ENCODE results near the gene ZNF91.
"Not testable (repeated sequence)": the region's sequence is repeated elsewhere in the genome, so short reads cannot be mapped to it uniquely, and the experiment has no call there.

Gene ZNF91

GRCh38 chr19:23401086-23401610 lies 5.9 kb upstream of the ZNF91 start:
- Histone ChIP-seq H2AFZ (ENCODE audit: low read length) (no peak overlapping the region), H3K4me1 (ENCODE audit: control insufficient read depth in 2 of 2, insufficient read depth in 1 of 2, low read depth in 1 of 2, low read length in 2 of 2) (no peaks in the 10 kb centered on the region), H3K36me3 (replicated peaks in 1 of 2; ENCODE audit: control insufficient read depth in 2 of 2, insufficient read depth in 2 of 2, low read length in 2 of 2) (peaks cover 27 to 79% of the 10 kb centered on the region in 2 donors), H3K23ac (ENCODE audit: low read depth, low read length, poor library complexity) (no peak overlapping the region), H3K27me3 (ENCODE audit: control insufficient read depth in 3 of 3, insufficient read depth in 3 of 3, low read depth in 1 of 3, low read length in 3 of 3) (no peaks in the 10 kb centered on the region), H3K14ac (ENCODE audit: low read length) (no peak overlapping the region), H2BK15ac (ENCODE audit: low read length) (no peak overlapping the region), H3K4me3 (ENCODE audit: low read length in 2 of 2) (no peak overlapping the region), H3K4ac (ENCODE audit: low read length) (no peak overlapping the region), H4K8ac (ENCODE audit: low read depth, low read length) (no peak overlapping the region), H3K79me1 (ENCODE audit: low read depth, low read length) (no peaks in the 10 kb centered on the region), H2BK12ac (ENCODE audit: low read length) (no peak overlapping the region), H4K91ac (ENCODE audit: low read depth, low read length, poor library complexity) (no peak overlapping the region), H2BK120ac (ENCODE audit: low read depth, low read length) (no peak overlapping the region), H2BK5ac (ENCODE audit: low read length) (no peak overlapping the region), H3K4me2 (ENCODE audit: insufficient read depth, low read length, poor library complexity, severe bottlenecking) (no peak overlapping the region), H3K9me3 (replicated peaks in 1 of 2; ENCODE audit: control insufficient read depth in 2 of 2, insufficient read depth in 1 of 2, low read depth in 1 of 2, low read length in 2 of 2) (no peaks in the 10 kb centered on the region), H2AK5ac (ENCODE audit: low read depth, low read length) (no peak overlapping the region), H3K9ac (ENCODE audit: low read depth, low read length, poor library complexity) (no peak overlapping the region), H3K27ac (replicated peaks; ENCODE audit: low read length) (no peak overlapping the region), H3K18ac (ENCODE audit: low read length) (no peak overlapping the region)
- no CpG with 5 or more reads among the region's 4 CpGs for WGBS, 2 donors (ENCODE audit: extremely low coverage in 2 of 2, insufficient read length in 2 of 2, insufficient replicate concordance in 1 of 2)
- DNase-seq (ENCODE audit: low spot score), result no peak

GRCh38 chr19:23399443-23399842 lies 4.2 kb upstream of the ZNF91 start:
- H3K27me3 ChIP-seq (ENCODE audit: control insufficient read depth in 3 of 3, insufficient read depth in 3 of 3, low read depth in 1 of 3, low read length in 3 of 3), result no peaks in the 10 kb centered on the region
- H3K4me1 ChIP-seq (ENCODE audit: control insufficient read depth in 2 of 2, insufficient read depth in 1 of 2, low read depth in 1 of 2, low read length in 2 of 2), result peaks cover 0 to 2% of the 10 kb centered on the region in 2 donors
- no peak overlapping the region for H2AK5ac ChIP-seq (ENCODE audit: low read depth, low read length)
- H2BK12ac ChIP-seq (ENCODE audit: low read length), result no peak overlapping the region
- H3K27ac ChIP-seq (replicated peaks; ENCODE audit: low read length), result no peak overlapping the region
- no peak overlapping the region for H3K9ac ChIP-seq (ENCODE audit: low read depth, low read length, poor library complexity)
- H2BK15ac ChIP-seq (ENCODE audit: low read length), result no peak overlapping the region
- H2BK5ac ChIP-seq (ENCODE audit: low read length), result no peak overlapping the region
- H3K36me3 ChIP-seq (replicated peaks in 1 of 2; ENCODE audit: control insufficient read depth in 2 of 2, insufficient read depth in 2 of 2, low read length in 2 of 2), result peaks cover 27 to 63% of the 10 kb centered on the region in 2 donors
- no peak overlapping the region for H2BK120ac ChIP-seq (ENCODE audit: low read depth, low read length)
- no peak overlapping the region for H4K91ac ChIP-seq (ENCODE audit: low read depth, low read length, poor library complexity)
- H3K9me3 ChIP-seq (replicated peaks in 1 of 2; ENCODE audit: control insufficient read depth in 2 of 2, insufficient read depth in 1 of 2, low read depth in 1 of 2, low read length in 2 of 2), result no peaks in the 10 kb centered on the region
- no peak overlapping the region for H4K8ac ChIP-seq (ENCODE audit: low read depth, low read length)
- H3K14ac ChIP-seq (ENCODE audit: low read length), result no peak overlapping the region
- H3K79me1 ChIP-seq (ENCODE audit: low read depth, low read length), result no peaks in the 10 kb centered on the region
- DNase-seq (ENCODE audit: low spot score), result no peak
- no peak overlapping the region for H3K4ac ChIP-seq (ENCODE audit: low read length)
- H3K4me2 ChIP-seq (ENCODE audit: insufficient read depth, low read length, poor library complexity, severe bottlenecking), result no peak overlapping the region
- H3K18ac ChIP-seq (ENCODE audit: low read length), result no peak overlapping the region
- WGBS, 2 donors (ENCODE audit: extremely low coverage in 2 of 2, insufficient read length in 2 of 2, insufficient replicate concordance in 1 of 2), result no CpG with 5 or more reads among the region's 3 CpGs
- no peak overlapping the region for H2AFZ ChIP-seq (ENCODE audit: low read length)
- H3K23ac ChIP-seq (ENCODE audit: low read depth, low read length, poor library complexity), result no peak overlapping the region
- H3K4me3 ChIP-seq (ENCODE audit: low read length in 2 of 2), result no peak overlapping the region

GRCh38 chr19:23395722-23396117 lies 449 bp upstream of the ZNF91 start:
- H4K8ac ChIP-seq (ENCODE audit: low read depth, low read length); H2BK12ac ChIP-seq (ENCODE audit: low read length); H3K18ac ChIP-seq (ENCODE audit: low read length); H2AK5ac ChIP-seq (ENCODE audit: low read depth, low read length); H3K9ac ChIP-seq (ENCODE audit: low read depth, low read length, poor library complexity); H3K23ac ChIP-seq (ENCODE audit: low read depth, low read length, poor library complexity); H2BK120ac ChIP-seq (ENCODE audit: low read depth, low read length); H3K4me1 ChIP-seq (ENCODE audit: control insufficient read depth in 2 of 2, insufficient read depth in 1 of 2, low read depth in 1 of 2, low read length in 2 of 2); H4K91ac ChIP-seq (ENCODE audit: low read depth, low read length, poor library complexity); H3K4ac ChIP-seq (ENCODE audit: low read length); DNase-seq (ENCODE audit: low spot score); H3K79me1 ChIP-seq (ENCODE audit: low read depth, low read length); H2BK15ac ChIP-seq (ENCODE audit: low read length); H3K4me2 ChIP-seq (ENCODE audit: insufficient read depth, low read length, poor library complexity, severe bottlenecking); H3K14ac ChIP-seq (ENCODE audit: low read length); H3K27ac ChIP-seq (replicated peaks; ENCODE audit: low read length); H3K4me3 ChIP-seq (ENCODE audit: low read length in 2 of 2); H3K27me3 ChIP-seq (ENCODE audit: control insufficient read depth in 3 of 3, insufficient read depth in 3 of 3, low read depth in 1 of 3, low read length in 3 of 3); H2BK5ac ChIP-seq (ENCODE audit: low read length): not testable (repeated sequence)
- no CpG with 5 or more reads among the region's 10 CpGs for WGBS, 2 donors (ENCODE audit: extremely low coverage in 2 of 2, insufficient read length in 2 of 2, insufficient replicate concordance in 1 of 2)
- H3K36me3 ChIP-seq (replicated peaks in 1 of 2; ENCODE audit: control insufficient read depth in 2 of 2, insufficient read depth in 2 of 2, low read length in 2 of 2), result peaks cover 11 to 58% of the 10 kb centered on the region in 2 donors
- H2AFZ ChIP-seq (ENCODE audit: low read length), result peak overlapping the region; percentile 37
- peaks cover 0 to 32% of the 10 kb centered on the region in 2 donors for H3K9me3 ChIP-seq (replicated peaks in 1 of 2; ENCODE audit: control insufficient read depth in 2 of 2, insufficient read depth in 1 of 2, low read depth in 1 of 2, low read length in 2 of 2)

GRCh38 chr19:23394511-23394910 lies 760 bp downstream of the ZNF91 start:
- H3K18ac ChIP-seq (ENCODE audit: low read length), result no peak overlapping the region
- no peak overlapping the region for H2BK15ac ChIP-seq (ENCODE audit: low read length)
- H2AK5ac ChIP-seq (ENCODE audit: low read depth, low read length), result no peak overlapping the region
- no peak overlapping the region for H2BK120ac ChIP-seq (ENCODE audit: low read depth, low read length)
- peak overlapping the region; percentile 80 for H2AFZ ChIP-seq (ENCODE audit: low read length)
- peaks cover 0 to 2% of the 10 kb centered on the region in 2 donors for H3K4me1 ChIP-seq (ENCODE audit: control insufficient read depth in 2 of 2, insufficient read depth in 1 of 2, low read depth in 1 of 2, low read length in 2 of 2)
- no CpG with 5 or more reads among the region's 11 CpGs for WGBS, 2 donors (ENCODE audit: extremely low coverage in 2 of 2, insufficient read length in 2 of 2, insufficient replicate concordance in 1 of 2)
- H3K4ac ChIP-seq (ENCODE audit: low read length), result no peak overlapping the region
- peaks cover 3% of the 10 kb centered on the region for H3K79me1 ChIP-seq (ENCODE audit: low read depth, low read length)
- no peaks in the 10 kb centered on the region for H3K27me3 ChIP-seq (ENCODE audit: control insufficient read depth in 3 of 3, insufficient read depth in 3 of 3, low read depth in 1 of 3, low read length in 3 of 3)
- no peak overlapping the region for H3K27ac ChIP-seq (replicated peaks; ENCODE audit: low read length)
- peak overlapping the region; percentile 44 for H3K9ac ChIP-seq (ENCODE audit: low read depth, low read length, poor library complexity)
- DNase-seq (ENCODE audit: low spot score), result no peak
- H3K36me3 ChIP-seq (replicated peaks in 1 of 2; ENCODE audit: control insufficient read depth in 2 of 2, insufficient read depth in 2 of 2, low read length in 2 of 2), result peaks cover 5 to 58% of the 10 kb centered on the region in 2 donors
- no peak overlapping the region for H2BK5ac ChIP-seq (ENCODE audit: low read length)
- H3K14ac ChIP-seq (ENCODE audit: low read length), result no peak overlapping the region
- no peak overlapping the region for H2BK12ac ChIP-seq (ENCODE audit: low read length)
- no peak overlapping the region for H3K23ac ChIP-seq (ENCODE audit: low read depth, low read length, poor library complexity)
- peaks cover under 1 to 43% of the 10 kb centered on the region in 2 donors for H3K9me3 ChIP-seq (replicated peaks in 1 of 2; ENCODE audit: control insufficient read depth in 2 of 2, insufficient read depth in 1 of 2, low read depth in 1 of 2, low read length in 2 of 2)
- H3K4me3 ChIP-seq (ENCODE audit: low read length in 2 of 2), result peak overlapping the region; percentile 86 to 93
- no peak overlapping the region for H4K8ac ChIP-seq (ENCODE audit: low read depth, low read length)
- H4K91ac ChIP-seq (ENCODE audit: low read depth, low read length, poor library complexity), result no peak overlapping the region
- H3K4me2 ChIP-seq (ENCODE audit: insufficient read depth, low read length, poor library complexity, severe bottlenecking), result peak overlapping the region; percentile 49

Measured in neuronal stem cell (in vitro differentiated cells).